GM12878 (cell line): Measurements from ENCODE around the gene XIAP. TPM values are rescaled to one million over a fixed set of nuclear protein-coding genes. Genes with fewer than 3 reads are reported as not detected.

Source experiments
- ATAC-seq: fragments of 200-7000 bp; cut with Tn5 transposase; 3 replicates; pipeline ENCODE4 v1.9.1; 2020; ENCODE audit warnings: mild to moderate bottlenecking, moderate library complexity
- BruUV-seq: library from RNA; stranded (reverse); fragments of 400-500 nt; replicated peaks from 2 replicates; lab custom pipeline; 2021; lab: Mats Ljungman, UMichigan
- CTCF ChIA-PET: fragments of 300-600 bp; sonication (Branson Sonifier 250); formaldehyde crosslinking; extraction: SDS; loops from one replicate; lab custom pipeline; 2021; ENCODE audit warnings: inconsistent platforms; lab: Yijun Ruan, JAX
- POLR2A ChIA-PET: fragments of 350-600 bp; formaldehyde crosslinking; extraction: SDS; loops from one replicate; lab custom pipeline; 2021; ENCODE audit warnings: inconsistent platforms; lab: Charles Lee
- RAD21 ChIA-PET: fragments of 300-600 bp; sonication (Branson Sonifier 250); formaldehyde crosslinking; loops from one replicate; lab custom pipeline; 2023; ENCODE audit warnings: antibody characterized with exemption; ENCODE audit not compliant: unreplicated experiment; lab: Charles Lee
- SMC1A ChIA-PET: fragments of 300-600 bp; sonication (Branson Sonifier 250); formaldehyde crosslinking; loops from one replicate; lab custom pipeline; 2023; ENCODE audit not compliant: unreplicated experiment, uncharacterized antibody; lab: Charles Lee
- DNase-seq: peaks from one replicate; pipeline ENCODE4 v3.0.0-alpha.2; 2011; ENCODE audit warnings: low read depth, low spot score
- FAIRE-seq: peaks from 3 replicates; lab custom pipeline; 2011; peaks lifted over from hg19 to GRCh38; lab: Jason Lieb, UNC
- H2AFZ ChIP-seq: 2 replicates; pipeline ENCODE4 v1.6.0; 2011; ENCODE audit warnings: low read depth, low read length, control low read depth; ENCODE audit not compliant: control insufficient read depth
- H3K27ac ChIP-seq: 2 replicates; pipeline ENCODE4 v1.5.1; 2011; ENCODE audit warnings: control low read depth; ENCODE audit not compliant: control insufficient read depth, insufficient read depth
- H3K27me3 ChIP-seq, 2 experiments: replicated peaks in 1 of 2; 2 replicates each; pipeline versions ENCODE4 v1.6.0 to v1.6.1; 2011; ENCODE audit warnings: low read length in 1 of 2; ENCODE audit not compliant: control insufficient read depth in 2 of 2, insufficient read depth in 2 of 2
- H3K36me3 ChIP-seq, 2 experiments: 2 replicates each; pipeline ENCODE4 v1.5.1; 2011; ENCODE audit warnings: low read length in 1 of 2; ENCODE audit not compliant: control insufficient read depth in 2 of 2, insufficient read depth in 2 of 2
- H3K4me1 ChIP-seq: 2 replicates; pipeline ENCODE4 v1.6.1; 2011; ENCODE audit warnings: mild to moderate bottlenecking, low read length, moderate library complexity, mixed read lengths; ENCODE audit not compliant: control insufficient read depth, insufficient read depth
- H3K4me2 ChIP-seq: 2 replicates; pipeline ENCODE4 v1.6.0; 2011; ENCODE audit warnings: control low read depth; ENCODE audit not compliant: control insufficient read depth, insufficient read depth
- H3K4me3 ChIP-seq: fragments of 200-600 bp; sonication (generic); 2 replicates; pipeline ENCODE4 v1.5.1; 2016
- H3K79me2 ChIP-seq: 2 replicates; pipeline ENCODE4 v1.6.0; 2011; ENCODE audit warnings: low read length; ENCODE audit not compliant: control insufficient read depth, insufficient read depth
- H3K9ac ChIP-seq: 2 replicates; pipeline ENCODE4 v1.8.0; 2011; ENCODE audit warnings: low read length, control low read depth, mixed read lengths; ENCODE audit not compliant: control insufficient read depth, insufficient read depth
- H3K9me3 ChIP-seq: replicated peaks from 3 replicates; pipeline ENCODE4 v1.5.1; 2011; ENCODE audit warnings: mild to moderate bottlenecking, low read length; ENCODE audit not compliant: control insufficient read depth, insufficient read depth
- H4K20me1 ChIP-seq: 2 replicates; pipeline ENCODE4 v1.6.0; 2011; ENCODE audit not compliant: control insufficient read depth, insufficient read depth
- BMI1 ChIP-seq: fragments of 450-650 bp; IDR thresholded peaks from 2 replicates; pipeline ENCODE4 v1.6.1; 2016; ENCODE audit warnings: mild to moderate bottlenecking, moderate library complexity, borderline replicate concordance
- CREB1 ChIP-seq: IDR thresholded peaks from 2 replicates; pipeline ENCODE4 v1.6.1; 2012; ENCODE audit warnings: low read depth, mild to moderate bottlenecking, inconsistent platforms
- FOXM1 ChIP-seq: IDR thresholded peaks from 2 replicates; pipeline ENCODE4 v1.6.1; 2012; ENCODE audit warnings: low read depth, mild to moderate bottlenecking, inconsistent platforms, low read length, moderate library complexity
- IKZF2 ChIP-seq, 2 experiments: fragments of 450-650 bp; IDR thresholded peaks; 2 replicates each; pipeline ENCODE4 v1.6.1; 2017; ENCODE audit warnings: mild to moderate bottlenecking in 2 of 2, moderate library complexity in 2 of 2
- JUND ChIP-seq: IDR thresholded peaks from 2 replicates; pipeline ENCODE4 v1.6.1; 2012; ENCODE audit warnings: low read depth, mild to moderate bottlenecking, low read length, improper control_type of control experiment, moderate library complexity
- NR2C2 ChIP-seq: IDR thresholded peaks from 2 replicates; pipeline ENCODE4 v1.6.1; 2011; ENCODE audit warnings: borderline replicate concordance, low read depth; ENCODE audit not compliant: control insufficient read depth, insufficient read length
- NR2F1 ChIP-seq: fragments of 450-650 bp; conservative IDR thresholded peaks from 2 replicates; pipeline ENCODE4 v1.6.1; 2017; ENCODE audit warnings: mild to moderate bottlenecking
- RBBP5 ChIP-seq: fragments of 200-600 bp; sonication (generic); conservative IDR thresholded peaks from 2 replicates; pipeline ENCODE4 v1.6.1; 2016
- SKIL ChIP-seq: fragments of 450-650 bp; IDR thresholded peaks from 2 replicates; pipeline ENCODE4 v1.6.1; 2017; ENCODE audit warnings: mild to moderate bottlenecking, low read depth, inconsistent platforms; ENCODE audit not compliant: poor library complexity, severe bottlenecking
- SRF ChIP-seq, 2 experiments: IDR thresholded peaks; 2 replicates each; pipeline ENCODE4 v1.6.1; 2011; ENCODE audit warnings: low read depth in 2 of 2, low read length in 2 of 2, mild to moderate bottlenecking in 1 of 2, moderate library complexity in 1 of 2
- ZBTB40 ChIP-seq: fragments of 450-650 bp; IDR thresholded peaks from 2 replicates; pipeline ENCODE4 v1.6.1; 2016; ENCODE audit warnings: mild to moderate bottlenecking, moderate library complexity, borderline replicate concordance
- ZNF384 ChIP-seq: IDR thresholded peaks from 2 replicates; pipeline ENCODE4 v1.6.1; 2012; ENCODE audit warnings: low read depth, mild to moderate bottlenecking, low read length, improper control_type of control experiment, borderline replicate concordance
- WGBS: methylation state at CpG from one replicate; pipeline ENCODE4 v1.1.6; 2016; ENCODE audit warnings: low lambda C conversion rate; ENCODE audit not compliant: insufficient replicate concordance, insufficient coverage; ENCODE audit errors: missing lambda C conversion rate; 5-methylcytosine and 5-hydroxymethylcytosine counted together
- in situ Hi-C: fragments of 300-500 bp; cut with MboI; formaldehyde crosslinking; loops from 9 replicates; pipeline ENCODE4 v1.14.3; 2018; ENCODE audit warnings: mixed read lengths
- intact Hi-C: fragments of 100-400 bp; cut with micrococcal nuclease; formaldehyde crosslinking; loops from one replicate; pipeline ENCODE4 v1.14.2; 2022; ENCODE audit not compliant: unreplicated experiment
- polyA plus RNA-seq, 11 experiments: library from polyadenylated mRNA; depleted of rRNA in 4 of 11; unstranded in 6 of 11; stranded (reverse) in 5 of 11; fragments of >200 nt; fragmentation: Nextera tagmentation in 4 of 11; fragmentation: Illumina TruSeq in 1 of 11; extraction: Ambion mirVana in 4 of 11; extraction: Trizol in 1 of 11; gene quantifications; 1 replicate in 1 of 11; 2 replicates in 10 of 11; pipeline versions ENCODE4 v1.2.1 to v1.2.3, GENCODE V29; 2011 to 2016; ENCODE audit warnings: inconsistent platforms in 2 of 11, missing spikeins in 2 of 11, low read depth in 1 of 11
- total RNA-seq, 4 experiments: library from RNA; depleted of rRNA in 3 of 4; stranded (reverse); fragments of >200 nt in 3 of 4; fragmentation: Illumina TruSeq in 1 of 4; extraction: Trizol in 1 of 4; gene quantifications; 2 replicates each; pipeline versions ENCODE4 v1.2.1 to v1.2.3, GENCODE V29; 2013 to 2021
- TF ChIP-seq, protein P1 (sequence below): IDR thresholded peaks from 2 replicates; pipeline ENCODE4 v1.6.1; 2012; ENCODE audit warnings: low read depth, low read length, improper control_type of control experiment
- TF ChIP-seq, protein P2 (sequence below): fragments of 150-350 bp; IDR thresholded peaks from 2 replicates; pipeline ENCODE4 v1.6.1; 2016; ENCODE audit warnings: low read depth, low read length

XIAP gene
- total and polyA plus RNA-seq, 10 of the 15 experiments (the other 5 are each of a cell fraction or from before 2014, with no cell fraction given), result 3.3 to 21.1 (median 14.5) TPM

- no peak overlapping the region for H3K4me2 ChIP-seq
- H2AFZ ChIP-seq, result no peak overlapping the region
- ChIA-PET RAD21 (no interaction called here), SMC1A (no interaction called here), POLR2A (no interaction called here), CTCF (no interaction called here)
- WGBS, result 0% methylated on average over 1 of the region's 1 CpG
- ATAC-seq (no peak), FAIRE-seq (no peak), DNase-seq (no peak)
- H3K27me3 ChIP-seq, result no peaks in the 10 kb centered on the region
- no peaks in the 10 kb centered on the region for H3K36me3 ChIP-seq
- intact Hi-C loops, result no loop called here
- in situ Hi-C loops, result no loop called here
- no peaks in the 10 kb centered on the region for H3K9me3 ChIP-seq
- BruUV-seq, result no TSS peak
- no peak overlapping the region for H3K27ac ChIP-seq
- no peaks in the 10 kb centered on the region for H4K20me1 ChIP-seq
- no peaks in the 10 kb centered on the region for H3K79me2 ChIP-seq
- no peaks in the 10 kb centered on the region for H3K4me1 ChIP-seq
- H3K9ac ChIP-seq, result no peak overlapping the region
- no peak overlapping the region for H3K4me3 ChIP-seq
- TF ChIP-seq FOXM1 (no peak), SRF (IDR thresholded peaks at IDR 0.05; ENCODE audit: low read depth in 2 of 2, low read length in 2 of 2) (no peak), RBBP5 (no peak), NR2C2 (no peak), SKIL (no peak), ZBTB40 (no peak), JUND (no peak), CREB1 (no peak), NR2F1 (no peak), IKZF2 (IDR thresholded peaks at IDR 0.05) (no peak), BMI1 (no peak), ZNF384 (no peak)
- TF ChIP-seq, protein P1, sequence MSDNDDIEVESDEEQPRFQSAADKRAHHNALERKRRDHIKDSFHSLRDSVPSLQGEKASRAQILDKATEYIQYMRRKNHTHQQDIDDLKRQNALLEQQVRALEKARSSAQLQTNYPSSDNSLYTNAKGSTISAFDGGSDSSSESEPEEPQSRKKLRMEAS, result no peak
- TF ChIP-seq, protein P2, sequence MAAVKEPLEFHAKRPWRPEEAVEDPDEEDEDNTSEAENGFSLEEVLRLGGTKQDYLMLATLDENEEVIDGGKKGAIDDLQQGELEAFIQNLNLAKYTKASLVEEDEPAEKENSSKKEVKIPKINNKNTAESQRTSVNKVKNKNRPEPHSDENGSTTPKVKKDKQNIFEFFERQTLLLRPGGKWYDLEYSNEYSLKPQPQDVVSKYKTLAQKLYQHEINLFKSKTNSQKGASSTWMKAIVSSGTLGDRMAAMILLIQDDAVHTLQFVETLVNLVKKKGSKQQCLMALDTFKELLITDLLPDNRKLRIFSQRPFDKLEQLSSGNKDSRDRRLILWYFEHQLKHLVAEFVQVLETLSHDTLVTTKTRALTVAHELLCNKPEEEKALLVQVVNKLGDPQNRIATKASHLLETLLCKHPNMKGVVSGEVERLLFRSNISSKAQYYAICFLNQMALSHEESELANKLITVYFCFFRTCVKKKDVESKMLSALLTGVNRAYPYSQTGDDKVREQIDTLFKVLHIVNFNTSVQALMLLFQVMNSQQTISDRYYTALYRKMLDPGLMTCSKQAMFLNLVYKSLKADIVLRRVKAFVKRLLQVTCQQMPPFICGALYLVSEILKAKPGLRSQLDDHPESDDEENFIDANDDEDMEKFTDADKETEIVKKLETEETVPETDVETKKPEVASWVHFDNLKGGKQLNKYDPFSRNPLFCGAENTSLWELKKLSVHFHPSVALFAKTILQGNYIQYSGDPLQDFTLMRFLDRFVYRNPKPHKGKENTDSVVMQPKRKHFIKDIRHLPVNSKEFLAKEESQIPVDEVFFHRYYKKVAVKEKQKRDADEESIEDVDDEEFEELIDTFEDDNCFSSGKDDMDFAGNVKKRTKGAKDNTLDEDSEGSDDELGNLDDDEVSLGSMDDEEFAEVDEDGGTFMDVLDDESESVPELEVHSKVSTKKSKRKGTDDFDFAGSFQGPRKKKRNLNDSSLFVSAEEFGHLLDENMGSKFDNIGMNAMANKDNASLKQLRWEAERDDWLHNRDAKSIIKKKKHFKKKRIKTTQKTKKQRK, result no peak
Measured at GRCh38 chrX:123920105-123920785, 60.4 kb downstream of the XIAP start.
